Measurements from ENCODE around the gene SIX6. TPM values are rescaled to one million over a fixed set of nuclear protein-coding genes. Genes with fewer than 3 reads are reported as not detected.

SIX6 gene
- total RNA-seq, 1 experiment from 2014 or later = not detected

GRCh38 chr14:60495946-60496345, 13.0 kb upstream of the SIX6 start:
- no peaks in the 10 kb centered on the region for H3K36me3 Mint-ChIP-seq (ENCODE audit: insufficient read depth in 1 of 3, low read depth in 3 of 3)
- no peak overlapping the region for H3K27ac Mint-ChIP-seq
- Histone ChIP-seq H3K56ac (ENCODE audit: insufficient read length, low read depth, low read length) (no peak overlapping the region), H2BK12ac (ENCODE audit: insufficient read length, low read depth, low read length) (no peak overlapping the region), H2BK5ac (ENCODE audit: insufficient read length, low read length) (no peak overlapping the region), H3K27me3 (ENCODE audit: insufficient read depth, low read length) (no peaks in the 10 kb centered on the region), H3K79me1 (ENCODE audit: insufficient read depth, low read depth, low read length, poor library complexity, severe bottlenecking) (no peaks in the 10 kb centered on the region), H3K79me2 (ENCODE audit: insufficient read depth, low read length) (no peaks in the 10 kb centered on the region), H4K91ac (ENCODE audit: insufficient read length, low read depth, low read length) (no peak overlapping the region), H3K27ac (ENCODE audit: insufficient read length, low read depth, low read length) (no peak overlapping the region), H3K4me1 (ENCODE audit: insufficient read depth, low read length) (no peaks in the 10 kb centered on the region), H3K23ac (ENCODE audit: insufficient read length, low read depth, low read length) (no peak overlapping the region), H2AK5ac (ENCODE audit: insufficient read length, low read length) (no peak overlapping the region), H2BK20ac (ENCODE audit: low read depth, low read length, poor library complexity, severe bottlenecking) (no peak overlapping the region), H3T11ph (ENCODE audit: low read length) (no peak overlapping the region), H4K5ac (ENCODE audit: insufficient read length, low read depth, low read length) (no peak overlapping the region), H3K9me3 (ENCODE audit: control insufficient read depth, low read depth, low read length) (no peaks in the 10 kb centered on the region), H3K4me2 (ENCODE audit: insufficient read depth, insufficient read length, low read length) (no peak overlapping the region), H4K20me1 (ENCODE audit: control insufficient read depth, insufficient read depth, insufficient read length) (no peaks in the 10 kb centered on the region), H2BK15ac (ENCODE audit: low read depth, low read length) (no peak overlapping the region), H4K8ac (replicated peaks; ENCODE audit: insufficient read length, low read depth, low read length) (no peak overlapping the region), H3K4ac (ENCODE audit: low read depth, low read length) (no peak overlapping the region), H2BK120ac (ENCODE audit: low read depth, low read length, poor library complexity, severe bottlenecking) (no peak overlapping the region), H3K18ac (ENCODE audit: insufficient read length, low read depth, low read length) (no peak overlapping the region), H2AFZ (ENCODE audit: low read length) (no peak overlapping the region), H3K9ac (ENCODE audit: extremely low read depth, insufficient read length, low read length) (no peak overlapping the region), H3K23me2 (ENCODE audit: insufficient read length, low read depth, low read length, poor library complexity, severe bottlenecking) (no peaks in the 10 kb centered on the region), H3K14ac (ENCODE audit: insufficient read depth, low read length) (no peak overlapping the region)
- H3K4me1 Mint-ChIP-seq = no peaks in the 10 kb centered on the region
- DNase-seq = no peak
- H3K27me3 Mint-ChIP-seq (ENCODE audit: low read depth) = peaks cover 24% of the 10 kb centered on the region
- no peak for TF ChIP-seq CTCF (conservative IDR thresholded peaks at IDR 0.05)
- WGBS (ENCODE audit: extremely low coverage, insufficient read length, low lambda C conversion rate) = no CpG with 5 or more reads among the region's 1 CpG
- H3K4me3 Mint-ChIP-seq = no peak overlapping the region
- H3K9me3 Mint-ChIP-seq = no peaks in the 10 kb centered on the region
